ENCODE measurements around the gene ZIC1. TPM values are rescaled to one million over a fixed set of nuclear protein-coding genes. Genes with fewer than 3 reads are reported as not detected.

Gene ZIC1
- total RNA-seq, 2 donors from 2014 or later = not detected

DNA sequence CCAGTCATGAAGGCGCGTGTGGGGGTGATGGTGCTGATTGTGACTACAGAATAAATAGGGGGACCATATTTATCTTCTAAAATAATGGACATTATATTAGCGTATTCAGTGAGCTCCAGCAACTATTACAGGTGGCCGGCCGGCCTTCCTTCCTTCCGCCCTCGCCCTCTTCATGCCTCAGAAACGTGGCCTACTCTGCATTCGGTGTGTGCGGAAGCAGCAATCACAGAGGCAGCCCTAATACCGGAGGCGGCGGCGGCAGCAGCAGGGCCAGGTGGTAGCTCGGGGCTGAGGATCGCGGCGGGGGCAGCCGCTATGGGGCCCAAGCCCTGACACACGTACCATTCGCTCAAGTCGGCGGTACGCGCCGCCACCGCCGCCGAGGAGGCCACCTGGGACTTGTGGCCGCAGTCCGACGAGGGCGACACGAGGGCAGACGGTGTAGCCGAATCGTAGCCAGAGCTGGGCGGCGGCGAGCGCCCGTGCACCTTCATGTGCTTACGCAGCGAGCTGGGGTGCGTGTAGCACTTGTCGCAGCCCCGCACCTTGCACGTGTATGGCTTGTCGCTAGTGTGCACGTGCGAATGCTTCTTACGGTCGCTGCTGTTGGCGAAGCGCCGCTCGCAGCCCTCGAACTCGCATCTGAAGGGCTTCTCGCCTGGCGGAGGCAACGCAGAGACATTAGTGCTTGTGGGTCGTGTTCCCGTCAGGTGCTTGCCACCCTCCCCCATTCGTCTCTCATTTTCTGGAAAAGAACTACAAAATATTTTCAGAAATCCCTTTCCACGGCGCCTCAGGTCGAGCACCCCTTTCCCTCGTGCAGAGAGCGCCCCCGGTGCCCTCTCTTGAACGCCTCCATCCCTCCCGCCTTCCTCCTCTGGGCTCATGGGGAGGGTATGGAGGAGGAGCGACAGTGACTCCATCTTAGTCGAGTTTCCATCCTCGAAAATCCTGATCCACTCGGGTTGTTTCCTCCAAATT, 18.3 kb upstream of the ZIC1 start:
- Mint-ChIP-seq H3K36me3 (ENCODE audit: low read depth) (no peaks in the 10 kb centered on the region), H3K4me3 (no peak overlapping the region), H3K27ac (no peak overlapping the region), H3K27me3 (ENCODE audit: insufficient read depth) (peaks cover 100% of the 10 kb centered on the region), H3K9me3 (no peaks in the 10 kb centered on the region), H3K4me1 (peaks cover 17% of the 10 kb centered on the region)
- WGBS, 2 experiments (ENCODE audit: insufficient coverage in 1 of 2, insufficient read length in 1 of 2) = 3 to 12% methylated on average over 37 to 75 of the region's 77 CpGs
- peak; percentile 77 for DNase-seq
- Histone ChIP-seq H3K9me3 (ENCODE audit: control insufficient read depth, low read length) (no peaks in the 10 kb centered on the region), H3K27me3 (ENCODE audit: control insufficient read depth, insufficient read depth, low read length, poor library complexity, severe bottlenecking) (peaks cover 100% of the 10 kb centered on the region), H3K4me3 (ENCODE audit: low read length) (no peak overlapping the region), H3K9ac (ENCODE audit: extremely low read depth, low read length, poor library complexity, severe bottlenecking) (no peak overlapping the region), H3K4me1 (ENCODE audit: control insufficient read depth, insufficient read depth, low read length) (peaks cover 6% of the 10 kb centered on the region), H3K27ac (ENCODE audit: low read depth, low read length) (peak overlapping the region; percentile 99), H3K36me3 (ENCODE audit: control insufficient read depth, insufficient read depth, low read length) (no peaks in the 10 kb centered on the region)
- TF ChIP-seq CTCF (conservative IDR thresholded peaks at IDR 0.05) = no peak

- peak; percentile 68 for TF ChIP-seq CTCF (conservative IDR thresholded peaks at IDR 0.05)
- peak overlapping the region; percentile 73 for H3K4me3 ChIP-seq (ENCODE audit: low read length)
- peak overlapping the region; percentile 88 for H3K27ac ChIP-seq (ENCODE audit: low read depth, low read length)
Measured at GRCh38 chr3:147391781-147392624, 17.2 kb upstream of the ZIC1 start.

DNA sequence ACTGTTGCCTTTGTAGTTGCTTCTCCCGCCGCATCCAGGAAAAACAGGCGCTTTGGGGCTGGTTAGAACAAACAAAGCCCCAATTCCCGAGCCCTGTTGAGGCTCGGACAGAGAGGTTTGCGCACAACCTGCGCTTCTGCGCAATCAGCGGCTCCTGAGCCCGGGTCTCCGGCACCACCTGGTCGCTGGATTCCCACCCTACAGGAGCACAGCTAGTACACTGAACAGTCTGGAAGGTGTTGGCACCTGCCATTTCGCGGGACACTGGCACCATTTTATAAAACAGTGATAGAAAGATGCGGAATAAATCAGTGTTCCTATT, 16.6 kb upstream of the ZIC1 start:
- Histone ChIP-seq H3K9me3 (ENCODE audit: control insufficient read depth, low read length) (no peaks in the 10 kb centered on the region), H3K27ac (ENCODE audit: low read depth, low read length) (peak overlapping the region; percentile 88), H3K4me3 (ENCODE audit: low read length) (peak overlapping the region; percentile 73), H3K9ac (ENCODE audit: extremely low read depth, low read length, poor library complexity, severe bottlenecking) (no peak overlapping the region), H3K36me3 (ENCODE audit: control insufficient read depth, insufficient read depth, low read length) (no peaks in the 10 kb centered on the region), H3K4me1 (ENCODE audit: control insufficient read depth, insufficient read depth, low read length) (peaks cover 6% of the 10 kb centered on the region), H3K27me3 (ENCODE audit: control insufficient read depth, insufficient read depth, low read length, poor library complexity, severe bottlenecking) (peaks cover 100% of the 10 kb centered on the region)
- Mint-ChIP-seq H3K36me3 (ENCODE audit: low read depth) (no peaks in the 10 kb centered on the region), H3K4me3 (peak overlapping the region; percentile 64), H3K27me3 (ENCODE audit: insufficient read depth) (peaks cover 100% of the 10 kb centered on the region), H3K27ac (no peak overlapping the region), H3K4me1 (peaks cover 21% of the 10 kb centered on the region), H3K9me3 (no peaks in the 10 kb centered on the region)
- 1 to 10% methylated on average over 2 to 15 of the region's 15 CpGs for WGBS, 2 experiments (ENCODE audit: insufficient coverage in 1 of 2, insufficient read length in 1 of 2)
- DNase-seq = no peak
- no peak for TF ChIP-seq CTCF (conservative IDR thresholded peaks at IDR 0.05)

More at GRCh38 chr3:147391781-147392624, 17.2 kb upstream of the ZIC1 start:
- no peak overlapping the region for H3K27ac Mint-ChIP-seq
- peak; percentile 95 for DNase-seq
- H3K36me3 ChIP-seq (ENCODE audit: control insufficient read depth, insufficient read depth, low read length) = no peaks in the 10 kb centered on the region
- peak overlapping the region; percentile 64 for H3K4me3 Mint-ChIP-seq
- H3K4me1 ChIP-seq (ENCODE audit: control insufficient read depth, insufficient read depth, low read length) = peaks cover 6% of the 10 kb centered on the region
- no peaks in the 10 kb centered on the region for H3K9me3 ChIP-seq (ENCODE audit: control insufficient read depth, low read length)
- peaks cover 100% of the 10 kb centered on the region for H3K27me3 ChIP-seq (ENCODE audit: control insufficient read depth, insufficient read depth, low read length, poor library complexity, severe bottlenecking)
- H3K9ac ChIP-seq (ENCODE audit: extremely low read depth, low read length, poor library complexity, severe bottlenecking) = no peak overlapping the region
- 1 to 2% methylated on average over 19 to 51 of the region's 51 CpGs for WGBS, 2 experiments (ENCODE audit: insufficient coverage in 1 of 2, insufficient read length in 1 of 2)
- peaks cover 100% of the 10 kb centered on the region for H3K27me3 Mint-ChIP-seq (ENCODE audit: insufficient read depth)
- H3K36me3 Mint-ChIP-seq (ENCODE audit: low read depth) = no peaks in the 10 kb centered on the region
- no peaks in the 10 kb centered on the region for H3K9me3 Mint-ChIP-seq
- peaks cover 18% of the 10 kb centered on the region for H3K4me1 Mint-ChIP-seq

All from endodermal cell (in vitro differentiated cells).